Endothelial cell (in vitro differentiated cells): ENCODE measurements around the gene NAA80. TPM values are rescaled to one million over a fixed set of nuclear protein-coding genes. Genes with fewer than 3 reads are reported as not detected.

Experiments
- DNase-seq: peaks from one replicate; pipeline ENCODE4 v3.0.0; 2021; ENCODE audit warnings: low spot score
- H3K27ac Mint-ChIP-seq: one replicate; pipeline ENCODE4 v1.8.0; 2021; ENCODE audit warnings: mixed read lengths, inconsistent platforms; ENCODE audit not compliant: unreplicated experiment
- H3K27me3 Mint-ChIP-seq: one replicate; pipeline ENCODE4 v1.8.0; 2021; ENCODE audit warnings: mild to moderate bottlenecking, moderate library complexity, mixed read lengths, inconsistent platforms; ENCODE audit not compliant: unreplicated experiment
- H3K36me3 Mint-ChIP-seq: one replicate; pipeline ENCODE4 v1.8.0; 2021; ENCODE audit warnings: mild to moderate bottlenecking, low read depth, mixed read lengths, inconsistent platforms; ENCODE audit not compliant: unreplicated experiment
- H3K4me1 Mint-ChIP-seq: one replicate; pipeline ENCODE4 v1.8.0; 2021; ENCODE audit warnings: mild to moderate bottlenecking, mixed read lengths, inconsistent platforms; ENCODE audit not compliant: unreplicated experiment
- H3K4me3 Mint-ChIP-seq: one replicate; pipeline ENCODE4 v1.8.0; 2021; ENCODE audit warnings: mild to moderate bottlenecking, mixed read lengths, inconsistent platforms; ENCODE audit not compliant: unreplicated experiment
- H3K9me3 Mint-ChIP-seq: one replicate; pipeline ENCODE4 v1.8.0; 2021; ENCODE audit warnings: mixed read lengths, inconsistent platforms; ENCODE audit not compliant: unreplicated experiment
- CTCF ChIP-seq: fragments of 200-600 bp; sonication (generic); IDR thresholded peaks from one replicate; pipeline ENCODE4 v1.5.0; 2021; ENCODE audit warnings: antibody characterized with exemption; ENCODE audit not compliant: unreplicated experiment
- total RNA-seq: library from RNA; stranded (reverse); fragmentation: NEBNext Ultra II Directional; extraction: Animal tissue kit (Norgen Biotek cat#: 25700); gene quantifications from one replicate; pipeline ENCODE4 v1.2.1, GENCODE V29; 2021; ENCODE audit not compliant: unreplicated experiment

Gene NAA80
- total RNA-seq, 1 donor from 2014 or later = 17.1 TPM

- Mint-ChIP-seq H3K4me3 (no peak overlapping the region), H3K36me3 (peaks cover 11% of the 10 kb centered on the region), H3K4me1 (peaks cover 13% of the 10 kb centered on the region), H3K9me3 (no peaks in the 10 kb centered on the region), H3K27ac (peak overlapping the region; percentile 94), H3K27me3 (peaks cover 31% of the 10 kb centered on the region)
- TF ChIP-seq CTCF = peak; percentile 100
- peak; percentile 98 for DNase-seq
Observed at GRCh38 chr3:50260027-50260941, 38.9 kb downstream of the NAA80 start.

GRCh38 chr3:50259432-50260026 lies 39.7 kb downstream of the NAA80 start:
- Mint-ChIP-seq H3K27ac (peak overlapping the region; percentile 94), H3K27me3 (peaks cover 28% of the 10 kb centered on the region), H3K4me1 (peaks cover 17% of the 10 kb centered on the region), H3K36me3 (peaks cover 11% of the 10 kb centered on the region), H3K4me3 (peak overlapping the region; percentile 81), H3K9me3 (no peaks in the 10 kb centered on the region)
- DNase-seq = no peak
- no peak for TF ChIP-seq CTCF

GRCh38 chr3:50258979-50259378 lies 40.2 kb downstream of the NAA80 start:
- Mint-ChIP-seq H3K4me3 (no peak overlapping the region), H3K9me3 (no peaks in the 10 kb centered on the region), H3K36me3 (peaks cover 11% of the 10 kb centered on the region), H3K27me3 (peaks cover 25% of the 10 kb centered on the region), H3K4me1 (peaks cover 21% of the 10 kb centered on the region), H3K27ac (peak overlapping the region; percentile 94)
- TF ChIP-seq CTCF = peak; percentile 27
- DNase-seq = no peak

GRCh38 chr3:50258029-50258680 lies 41.0 kb downstream of the NAA80 start:
- Mint-ChIP-seq H3K4me1 (peaks cover 29% of the 10 kb centered on the region), H3K36me3 (peaks cover 19% of the 10 kb centered on the region), H3K4me3 (no peak overlapping the region), H3K27ac (peak overlapping the region; percentile 94), H3K27me3 (peaks cover 23% of the 10 kb centered on the region), H3K9me3 (no peaks in the 10 kb centered on the region)
- DNase-seq = no peak
- no peak for TF ChIP-seq CTCF
